ENCODE results near the gene TGFA. TPM values are rescaled to one million over a fixed set of nuclear protein-coding genes. Genes with fewer than 3 reads are reported as not detected.

TGFA gene
- total RNA-seq, 1 experiment from 2014 or later: 1.7 TPM

GRCh38 chr2:70426341-70426740 lies 127.3 kb downstream of the TGFA start:
- TF ChIP-seq CTCF (IDR thresholded peaks at IDR 0.05) (no peak), POLR2AphosphoS5 (IDR thresholded peaks at IDR 0.05; ENCODE audit: low read depth, low read length) (no peak), TCF7L2 (IDR thresholded peaks at IDR 0.05; ENCODE audit: low read depth, low read length) (no peak), SIN3A (IDR thresholded peaks at IDR 0.05; ENCODE audit: borderline replicate concordance, insufficient read depth, low read depth, low read length) (no peak), REST (IDR thresholded peaks at IDR 0.05; ENCODE audit: insufficient read depth in 1 of 2, low read depth in 2 of 2, low read length in 1 of 2) (no peak)
- H3K27me3 ChIP-seq (ENCODE audit: control insufficient read depth, insufficient read depth, low read length): 0 out of 2 replicates have a peak, but pooled peaks cover 2% of the 10 kb centered on the region
- no TSS peak for BruUV-seq (replicated peaks)
- H3K27ac ChIP-seq (ENCODE audit: low read length): no peak overlapping the region
- POLR2A ChIA-PET: no interaction called here
- H3K36me3 ChIP-seq (ENCODE audit: control insufficient read depth, insufficient read depth, low read length): no peaks in the 10 kb centered on the region
- no peak overlapping the region for H3K4me3 ChIP-seq (ENCODE audit: low read depth in 2 of 2, low read length in 2 of 2)
- intact Hi-C loops (cut with micrococcal nuclease; ENCODE audit: unreplicated experiment) (no loop called here), in situ Hi-C loops (cut with HindIII; ENCODE audit: low pct_unique_long_range_greater_than_20kb, low sequenced_read_pairs) (no loop called here)
- CTCF ChIA-PET: no interaction called here
- no peak for ATAC-seq
- no peaks in the 10 kb centered on the region for H3K9me3 ChIP-seq (ENCODE audit: control insufficient read depth, insufficient read depth, low read depth, low read length)
- no peaks in the 10 kb centered on the region for H3K4me1 ChIP-seq (ENCODE audit: control insufficient read depth, insufficient read depth, low read length)
- no peak for DNase-seq (ENCODE audit: low read depth, low spot score)

- no peak for DNase-seq (ENCODE audit: low read depth, low spot score)
- ChIA-PET POLR2A (no interaction called here), CTCF (no interaction called here)
- 0 out of 2 replicates have a peak, but pooled peaks cover 2% of the 10 kb centered on the region for H3K27me3 ChIP-seq (ENCODE audit: control insufficient read depth, insufficient read depth, low read length)
- BruUV-seq (replicated peaks): no TSS peak
- H3K4me3 ChIP-seq (ENCODE audit: low read depth in 2 of 2, low read length in 2 of 2): no peak overlapping the region
- ATAC-seq: no peak
- intact Hi-C loops (cut with micrococcal nuclease; ENCODE audit: unreplicated experiment) (no loop called here), in situ Hi-C loops (cut with HindIII; ENCODE audit: low pct_unique_long_range_greater_than_20kb, low sequenced_read_pairs) (no loop called here)
- TF ChIP-seq TCF7L2 (IDR thresholded peaks at IDR 0.05; ENCODE audit: low read depth, low read length) (no peak), SIN3A (IDR thresholded peaks at IDR 0.05; ENCODE audit: borderline replicate concordance, insufficient read depth, low read depth, low read length) (no peak), REST (IDR thresholded peaks at IDR 0.05; ENCODE audit: insufficient read depth in 1 of 2, low read depth in 2 of 2, low read length in 1 of 2) (no peak), POLR2AphosphoS5 (IDR thresholded peaks at IDR 0.05; ENCODE audit: low read depth, low read length) (no peak), CTCF (IDR thresholded peaks at IDR 0.05) (no peak)
- no peak overlapping the region for H3K27ac ChIP-seq (ENCODE audit: low read length)
- H3K9me3 ChIP-seq (ENCODE audit: control insufficient read depth, insufficient read depth, low read depth, low read length): no peaks in the 10 kb centered on the region
- no peaks in the 10 kb centered on the region for H3K4me1 ChIP-seq (ENCODE audit: control insufficient read depth, insufficient read depth, low read length)
- no peaks in the 10 kb centered on the region for H3K36me3 ChIP-seq (ENCODE audit: control insufficient read depth, insufficient read depth, low read length)
These were observed 127.8 kb downstream of the TGFA start for GRCh38 chr2:70425682-70426301.
